GM12892 (cell line): ENCODE data around the gene MINDY4.

ENCODE experiments used
- POLR2A ChIP-seq: IDR thresholded peaks from 2 replicates; pipeline ENCODE4 v1.6.1; 2011; ENCODE audit warnings: low read depth, low read length, control low read depth
- POLR2AphosphoS5 ChIP-seq: IDR thresholded peaks from 2 replicates; pipeline ENCODE4 v1.6.1; 2011; ENCODE audit warnings: low read depth, low read length, control low read depth

DNA sequence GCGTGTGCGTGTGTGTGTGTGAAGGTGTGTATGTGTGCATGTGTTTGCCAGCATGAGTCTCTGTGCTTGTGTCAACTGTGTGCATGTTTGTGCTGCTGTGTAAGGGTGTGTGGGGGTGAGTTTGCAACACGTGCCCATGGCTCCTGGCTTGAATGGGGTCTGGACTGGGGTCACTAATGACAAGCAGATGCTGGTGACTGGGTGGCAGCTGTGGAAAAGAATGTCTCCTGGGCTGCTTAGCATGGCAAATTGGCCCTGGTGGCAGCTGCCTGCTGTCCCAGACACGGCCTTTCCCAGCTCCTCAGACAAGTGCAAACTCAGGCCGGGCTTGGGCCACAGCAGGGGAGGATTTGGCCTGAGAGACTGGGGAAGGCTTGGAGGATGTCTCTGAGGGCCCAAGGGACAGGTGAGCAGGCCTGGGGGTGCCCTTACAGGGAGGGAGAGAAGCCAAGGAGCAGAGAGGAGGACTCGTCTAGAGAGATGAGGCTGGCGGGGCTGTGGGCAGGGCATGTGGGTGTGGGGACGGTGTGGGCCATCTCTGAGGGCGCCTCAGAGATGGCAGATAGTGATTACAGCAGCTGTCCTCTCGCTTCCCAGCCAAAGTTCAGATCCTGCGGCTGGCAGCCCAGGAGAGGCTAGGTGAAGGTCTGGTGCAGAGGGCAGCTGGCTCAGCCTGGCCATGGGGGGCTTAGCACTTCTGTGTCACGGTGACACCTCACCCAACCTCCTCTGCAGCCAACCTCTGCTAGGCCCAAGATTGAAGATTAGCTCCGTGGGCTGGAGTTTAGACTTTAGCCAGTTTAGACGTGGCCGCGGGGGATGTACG is 142.0 kb downstream of the MINDY4 start:
- no peak for TF ChIP-seq POLR2AphosphoS5
- no peak for TF ChIP-seq POLR2A
